GM19193 (cell line): ENCODE measurements around the gene RAD51AP2.

ENCODE experiments used
- POLR2A ChIP-seq: IDR thresholded peaks from 4 replicates; pipeline ENCODE4 v1.6.1; 2011; ENCODE audit not compliant: insufficient read depth, insufficient read length; ENCODE audit errors: extremely low read depth

The RAD51AP2 gene

DNA sequence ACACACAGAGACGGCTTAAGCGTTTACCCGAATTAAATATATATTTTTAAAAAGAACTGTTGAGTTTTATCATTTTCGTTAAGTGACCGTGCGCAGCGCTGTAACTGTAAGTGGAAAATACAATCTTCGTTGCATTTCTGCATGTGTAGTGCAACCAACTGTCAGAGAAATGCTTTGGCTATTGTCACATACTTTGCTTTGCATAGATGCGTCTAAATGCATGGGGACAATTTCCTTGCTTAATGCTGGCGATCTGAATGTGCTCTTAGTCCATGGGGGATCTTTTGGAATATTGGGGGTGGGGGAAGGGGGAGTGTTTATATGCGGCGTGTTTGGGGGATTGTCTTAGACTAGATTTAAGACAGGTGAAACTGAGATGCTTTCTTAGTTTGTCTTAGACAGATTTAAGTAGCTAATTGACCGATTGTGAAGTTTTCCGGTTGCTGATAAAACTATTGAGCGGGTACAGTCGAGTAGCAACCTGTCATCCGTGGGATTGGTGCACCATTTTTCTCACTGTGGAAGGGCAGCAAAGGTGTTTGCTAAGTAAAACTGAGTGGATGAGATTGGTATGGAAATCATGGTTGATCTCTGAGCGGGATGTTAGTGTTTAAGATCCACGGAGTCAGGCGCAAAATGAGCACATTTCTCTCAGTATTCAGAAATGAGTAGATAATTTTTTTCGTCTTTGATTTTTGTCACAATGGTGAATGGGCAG lies 22.7 kb upstream of the RAD51AP2 start:
- TF ChIP-seq POLR2A: no peak

DNA sequence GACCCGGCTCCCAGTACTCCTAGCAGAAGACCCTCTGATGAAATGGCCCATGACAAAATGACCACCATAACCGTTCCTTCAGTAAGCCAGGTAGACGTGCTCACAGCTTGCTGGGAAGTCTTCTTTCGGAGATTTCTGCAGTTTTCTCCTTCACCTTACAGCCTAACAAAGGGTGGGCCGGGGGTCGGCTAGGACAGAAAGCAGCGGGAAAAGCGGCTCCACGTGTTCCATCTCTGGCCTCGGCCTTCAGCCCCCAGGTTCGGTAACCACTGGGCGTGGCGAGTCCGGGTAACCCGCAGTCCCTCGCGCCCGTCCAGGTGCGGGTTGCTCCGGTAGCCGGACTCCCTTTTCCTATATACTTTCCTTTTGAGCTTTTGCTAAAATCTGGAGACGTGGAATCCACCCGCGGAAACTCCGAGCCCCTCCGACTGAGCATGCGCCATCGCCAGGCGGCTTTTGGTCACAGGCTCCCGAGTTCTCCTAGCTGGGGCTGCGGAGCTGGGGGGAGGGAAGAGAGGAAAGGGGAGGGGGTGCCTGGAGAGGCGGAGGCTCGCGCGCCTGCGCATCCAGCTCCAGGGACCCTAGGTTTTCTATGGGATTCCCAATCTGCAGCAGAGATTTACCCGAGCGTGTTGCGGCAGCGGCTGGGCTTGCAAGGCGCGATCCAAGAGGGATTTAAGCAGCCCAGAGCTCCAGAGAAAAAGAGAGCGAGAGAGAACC lies 22.0 kb upstream of the RAD51AP2 start, which contains the start of gene VSNL1:
Gene VSNL1, plus strand, starts transcription at position 604 of the 720 bp plus-strand sequence. CDS start 51,379 bp downstream, outside the sequence.
- TF ChIP-seq POLR2A: no peak

GRCh38 chr2:17539611-17540092 lies 21.4 kb upstream of the RAD51AP2 start:
- TF ChIP-seq POLR2A: no peak

GRCh38 chr2:17538844-17539554 lies 20.8 kb upstream of the RAD51AP2 start:
- no peak for TF ChIP-seq POLR2A

GRCh38 chr2:17538022-17538843 lies 20.0 kb upstream of the RAD51AP2 start:
- no peak for TF ChIP-seq POLR2A

- no peak for TF ChIP-seq POLR2A
Measured at GRCh38 chr2:17536416-17536815, 18.2 kb upstream of the RAD51AP2 start.

DNA sequence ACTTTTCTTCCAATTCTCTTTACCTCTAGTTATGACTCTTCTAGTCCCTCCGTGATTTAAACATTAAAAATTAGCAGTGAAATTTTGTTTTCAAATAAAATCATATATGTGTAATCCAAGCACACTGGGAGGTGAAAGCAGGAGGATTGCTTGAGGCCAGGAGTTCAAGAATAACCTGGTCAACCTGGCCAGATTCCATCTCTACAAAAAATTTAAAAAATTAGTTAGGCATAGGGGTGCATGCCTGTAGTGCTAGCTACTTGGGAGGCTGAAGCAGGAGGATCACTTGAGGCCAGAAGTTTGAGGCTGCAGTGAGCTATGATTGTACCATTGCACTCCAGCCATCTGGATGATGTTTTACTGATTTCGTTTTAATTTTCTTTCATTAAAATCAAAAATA lies 15.3 kb upstream of the RAD51AP2 start:
- TF ChIP-seq POLR2A: no peak

- TF ChIP-seq POLR2A: no peak
Measured at GRCh38 chr2:17529771-17530170, 11.5 kb upstream of the RAD51AP2 start.

DNA sequence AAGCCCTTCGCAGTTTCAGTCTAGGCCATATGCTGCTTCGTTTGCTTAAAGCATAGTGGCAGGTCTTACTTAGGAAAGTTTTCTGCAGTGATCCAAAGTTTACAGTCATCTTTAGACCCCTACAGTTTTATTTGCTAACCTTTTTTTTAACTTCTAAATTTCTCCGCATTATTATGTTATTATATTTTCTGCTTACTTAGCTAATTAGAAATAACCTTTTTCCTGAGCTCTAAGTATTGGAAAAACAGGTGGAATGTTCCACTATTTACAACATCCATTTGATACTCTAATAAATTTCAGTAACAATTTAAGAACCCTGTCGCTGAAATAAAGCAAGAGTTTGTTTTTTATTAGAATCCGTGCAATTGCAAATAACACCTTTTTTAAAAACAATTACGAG lies 4.1 kb upstream of the RAD51AP2 start:
- no peak for TF ChIP-seq POLR2A

DNA sequence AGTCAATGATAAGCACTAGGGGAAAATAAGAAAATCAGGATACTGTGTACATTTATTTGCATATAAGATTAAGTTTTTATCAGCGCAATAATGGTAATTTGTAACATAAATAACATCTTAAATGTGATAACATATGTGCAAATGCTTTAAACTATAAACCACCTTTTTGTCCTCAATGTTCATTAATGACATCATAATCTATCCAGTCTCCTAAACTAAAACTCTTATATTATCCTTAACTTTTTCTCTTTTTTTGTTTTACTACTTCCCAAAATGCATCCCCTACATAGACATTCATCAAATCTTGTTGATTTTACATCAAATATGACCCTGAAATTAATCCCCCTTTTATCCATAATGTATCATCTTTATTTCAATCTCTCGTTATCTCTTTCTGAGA lies 3.4 kb upstream of the RAD51AP2 start:
- no peak for TF ChIP-seq POLR2A

DNA sequence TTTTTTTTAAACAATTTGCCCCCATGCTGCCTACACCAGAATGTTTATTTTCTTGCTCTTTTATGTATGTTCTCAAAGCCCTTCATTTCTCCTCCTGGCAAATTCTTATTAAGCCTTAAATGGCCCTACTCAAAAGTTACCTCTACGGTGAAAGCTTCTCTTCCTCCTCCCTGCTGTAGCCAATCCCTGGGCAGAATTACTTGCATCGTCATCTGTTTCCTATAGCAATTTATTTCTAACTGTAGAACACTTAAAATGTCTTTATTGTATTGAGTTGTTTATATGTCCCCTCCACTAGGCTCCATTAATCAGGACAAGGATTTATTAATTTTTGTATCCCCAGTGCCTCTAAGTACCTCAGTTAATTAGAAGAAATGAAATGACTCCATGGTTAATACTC lies 2.5 kb upstream of the RAD51AP2 start:
- TF ChIP-seq POLR2A: no peak

- no peak for TF ChIP-seq POLR2A
Measured at GRCh38 chr2:17519486-17519885, 1.2 kb upstream of the RAD51AP2 start.

DNA sequence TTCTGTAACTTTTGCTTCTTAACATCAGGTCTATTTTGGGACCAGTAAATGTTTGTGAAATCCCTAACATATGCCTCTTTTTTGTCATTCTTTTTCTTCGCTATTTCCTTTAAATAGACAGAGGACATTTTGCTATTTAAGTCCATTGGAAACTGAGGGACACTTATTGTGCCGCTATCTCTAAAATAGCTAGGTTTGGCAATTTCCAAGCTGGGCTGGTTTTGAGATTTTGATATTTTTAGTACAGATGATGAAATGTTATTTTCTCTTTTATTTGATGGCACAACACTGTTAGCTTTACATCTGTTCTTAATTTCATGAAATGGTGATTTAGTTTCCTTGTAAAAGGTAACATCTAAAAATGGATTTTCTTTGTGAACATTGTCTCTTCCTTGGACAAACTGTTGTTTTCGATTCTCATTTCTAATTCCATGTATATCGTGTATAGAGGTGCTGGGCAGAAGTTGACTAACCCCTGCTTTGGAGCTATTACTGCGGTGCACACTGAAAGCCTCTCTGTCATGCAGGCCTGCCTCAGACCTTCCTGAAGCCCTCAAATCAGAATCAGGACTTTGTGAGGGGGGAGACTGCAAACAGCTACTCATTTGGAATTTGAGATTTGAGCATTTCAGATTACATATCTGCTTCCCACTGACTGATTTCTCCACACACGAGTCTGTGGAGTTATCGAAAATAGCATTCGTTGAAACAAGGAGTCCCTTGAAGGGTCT lies 594 bp downstream of the RAD51AP2 start:
- TF ChIP-seq POLR2A: no peak

- no peak for TF ChIP-seq POLR2A
Measured at GRCh38 chr2:17515652-17516051, 2.6 kb downstream of the RAD51AP2 start.
